Prostate gland (tissue), 2 donors: Measurements from ENCODE around the gene HRCT1. TPM values are rescaled to one million over a fixed set of nuclear protein-coding genes. Genes with fewer than 3 reads are reported as not detected.
"Not testable (repeated sequence)": the region's sequence is repeated elsewhere in the genome, so short reads cannot be mapped to it uniquely, and the experiment has no call there.

ENCODE experiments used
- DNase-seq: peaks from one replicate; pipeline ENCODE4 v3.0.0-alpha.2; 2019; ENCODE audit warnings: low spot score
- H3K27ac ChIP-seq, 2 donors: fragments of 200-600 bp; sonication (generic); 2 replicates each; pipeline ENCODE4 v1.5.1; 2017 to 2019
- H3K27me3 ChIP-seq: fragments of 200-600 bp; sonication (generic); replicated peaks from 2 replicates; pipeline ENCODE4 v1.5.1; 2019; ENCODE audit not compliant: insufficient read depth
- H3K36me3 ChIP-seq, 2 donors: fragments of 200-600 bp; sonication (generic); 1 replicate in 1 of 2; 2 replicates in 1 of 2; pipeline versions ENCODE4 v1.5.1 to v1.8.1; 2017 to 2019
- H3K4me1 ChIP-seq: fragments of 200-600 bp; sonication (generic); replicated peaks from 2 replicates; pipeline ENCODE4 v1.5.1; 2019
- H3K4me3 ChIP-seq, 2 donors: fragments of 200-600 bp; sonication (generic); 2 replicates each; pipeline ENCODE4 v1.5.1; 2017 to 2019
- H3K9me3 ChIP-seq: fragments of 200-600 bp; sonication (generic); 2 replicates; pipeline ENCODE4 v1.5.1; 2017
- CTCF ChIP-seq, 4 experiments: fragments of 200-600 bp in 2 of 4; fragments of 450-650 bp in 2 of 4; sonication (generic) in 2 of 4; IDR thresholded peaks; 1 replicate in 3 of 4; 2 replicates in 1 of 4; pipeline ENCODE4 v1.5.1; 2016 to 2019; ENCODE audit warnings: antibody characterized with exemption in 4 of 4, mild to moderate bottlenecking in 2 of 4, moderate library complexity in 2 of 4
- POLR2A ChIP-seq: fragments of 450-650 bp; IDR thresholded peaks from one replicate; pipeline ENCODE4 v1.6.1; 2016; ENCODE audit warnings: antibody characterized with exemption, mild to moderate bottlenecking
- POLR2AphosphoS5 ChIP-seq: sonication (generic); formaldehyde crosslinking; IDR thresholded peaks from one replicate; pipeline ENCODE4 v1.6.1; 2017; ENCODE audit warnings: antibody characterized with exemption
- WGBS: methylation state at CpG from one replicate; pipeline ENCODE4 v1.1.5; 2018; 5-methylcytosine and 5-hydroxymethylcytosine counted together
- intact Hi-C: fragments of 100-400 bp; cut with DNase I; formaldehyde crosslinking; loops from one replicate; pipeline ENCODE4 v1.14.2; 2022
- total RNA-seq, 2 donors: library from RNA; depleted of rRNA; stranded (reverse); fragments of >200 nt; gene quantifications; one replicate each; pipeline ENCODE4 v1.1.0, GENCODE V29; 2016

HRCT1 gene
- total RNA-seq, 2 donors from 2014 or later = 1.3 to 1.5 TPM

- Histone ChIP-seq H3K4me1 (no peaks in the 10 kb centered on the region), H3K36me3 (no peaks in the 10 kb centered on the region), H3K9me3 (no peaks in the 10 kb centered on the region), H3K27me3 (no peaks in the 10 kb centered on the region), H3K27ac (no peak overlapping the region), H3K4me3 (no peak overlapping the region)
- DNase-seq = no peak
- no peak for TF ChIP-seq POLR2AphosphoS5
- TF ChIP-seq POLR2A = no peak
- no peak for TF ChIP-seq CTCF (IDR thresholded peaks at IDR 0.05)
- 66% methylated on average over 3 of the region's 3 CpGs for WGBS
- intact Hi-C loops = no loop called here
Measured at GRCh38 chr9:35872505-35872904, 33.5 kb upstream of the HRCT1 start.

GRCh38 chr9:35882263-35882848 lies 23.6 kb upstream of the HRCT1 start:
- intact Hi-C loops = loop anchor here (5.0 kb wide), 2 partner anchors 55 to 235 kb away; partner anchors contain the start of genes FAM221B and TMEM8B
- Histone ChIP-seq H3K27ac (no peak overlapping the region), H3K4me3 (no peak overlapping the region), H3K27me3 (no peaks in the 10 kb centered on the region), H3K36me3 (no peaks in the 10 kb centered on the region), H3K4me1 (no peaks in the 10 kb centered on the region), H3K9me3 (no peaks in the 10 kb centered on the region)
- 6% methylated on average over 4 of the region's 4 CpGs for WGBS
- TF ChIP-seq POLR2A (no peak), POLR2AphosphoS5 (peak; percentile 59), CTCF (IDR thresholded peaks at IDR 0.05) (peak; percentile 80 to 93 (median 92))
- peak; percentile 76 for DNase-seq

GRCh38 chr9:35882996-35883395 lies 23.0 kb upstream of the HRCT1 start:
- H3K27me3 ChIP-seq = no peaks in the 10 kb centered on the region

GRCh38 chr9:35884908-35885307 lies 21.1 kb upstream of the HRCT1 start:
- H3K27me3 ChIP-seq, DNase-seq, H3K36me3 ChIP-seq, H3K4me3 ChIP-seq, H3K4me1 ChIP-seq, H3K27ac ChIP-seq, H3K9me3 ChIP-seq: not testable (repeated sequence)
- WGBS = 86% methylated on average over 3 of the region's 3 CpGs
- intact Hi-C loops = loop anchor here (5.0 kb wide), 2 partner anchors 58 to 238 kb away; partner anchors contain the start of genes FAM221B and TMEM8B

More at GRCh38 chr9:35882996-35883395, 23.0 kb upstream of the HRCT1 start:
- WGBS = 56% methylated on average over 3 of the region's 3 CpGs
- Histone ChIP-seq H3K27ac (no peak overlapping the region), H3K36me3 (no peaks in the 10 kb centered on the region), H3K9me3 (no peaks in the 10 kb centered on the region), H3K4me3 (no peak overlapping the region), H3K4me1 (no peaks in the 10 kb centered on the region)
- no peak for TF ChIP-seq CTCF (IDR thresholded peaks at IDR 0.05)
- no peak for TF ChIP-seq POLR2AphosphoS5
- TF ChIP-seq POLR2A = no peak
- no peak for DNase-seq
- intact Hi-C loops = loop anchor here (5.0 kb wide), 2 partner anchors 56 to 236 kb away; partner anchors contain the start of genes FAM221B and TMEM8B

GRCh38 chr9:35891646-35892045 lies 14.4 kb upstream of the HRCT1 start:
- Histone ChIP-seq H3K27me3 (no peaks in the 10 kb centered on the region), H3K36me3 (no peaks in the 10 kb centered on the region), H3K4me3 (no peak overlapping the region), H3K27ac (no peak overlapping the region), H3K4me1 (peaks cover 2% of the 10 kb centered on the region), H3K9me3 (no peaks in the 10 kb centered on the region)
- 79% methylated on average over 3 of the region's 3 CpGs for WGBS
- no peak for TF ChIP-seq POLR2AphosphoS5
- no peak for TF ChIP-seq POLR2A
- no peak for TF ChIP-seq CTCF (IDR thresholded peaks at IDR 0.05)
- no peak for DNase-seq
- intact Hi-C loops = no loop called here
